Activated CD8-positive, alpha-beta memory T cell treated with anti-CD3 and anti-CD28 coated beads for 1 hour (primary cell): Measurements from ENCODE around the gene ATP6V0A1.
"Not testable (repeated sequence)": the region's sequence is repeated elsewhere in the genome, so short reads cannot be mapped to it uniquely, and the experiment has no call there.

Experiments
- DNase-seq, 2 donors: peaks; one replicate each; pipeline ENCODE4 v3.0.0-alpha.2; 2020; ENCODE audit warnings: low read depth in 1 of 2; ENCODE audit errors: extremely low read depth in 1 of 2

The ATP6V0A1 gene

DNA sequence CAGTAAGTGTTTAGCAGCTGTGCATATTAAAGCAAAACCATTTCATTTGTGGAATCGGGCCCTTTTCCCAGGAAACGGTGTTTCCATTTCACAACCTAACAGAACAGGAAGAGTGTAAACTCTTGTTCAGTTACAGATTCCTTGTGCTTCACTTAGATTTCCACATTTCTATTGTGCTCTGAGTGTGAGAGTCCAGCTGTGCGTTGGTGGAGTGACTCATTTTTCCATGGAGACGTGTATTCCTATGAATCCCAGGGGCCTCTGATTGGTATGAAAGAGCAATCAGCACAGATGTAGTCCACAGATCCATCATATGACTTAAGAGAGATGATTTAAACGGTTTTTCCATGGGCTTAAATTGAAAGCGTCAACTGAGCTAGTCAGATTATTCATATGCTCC, 22.3 kb upstream of the ATP6V0A1 start:
- no peak for DNase-seq

- no peak for DNase-seq
Measured at GRCh38 chr17:42438600-42439567, 19.8 kb upstream of the ATP6V0A1 start.

GRCh38 chr17:42441371-42442195, 17.1 kb upstream of the ATP6V0A1 start:
- no peak for DNase-seq

GRCh38 chr17:42442196-42442565, 16.5 kb upstream of the ATP6V0A1 start:
- DNase-seq: no peak

GRCh38 chr17:42449176-42449575, 9.5 kb upstream of the ATP6V0A1 start:
- DNase-seq: not testable (repeated sequence)

GRCh38 chr17:42449838-42450237, 8.8 kb upstream of the ATP6V0A1 start:
- DNase-seq: not testable (repeated sequence)

DNA sequence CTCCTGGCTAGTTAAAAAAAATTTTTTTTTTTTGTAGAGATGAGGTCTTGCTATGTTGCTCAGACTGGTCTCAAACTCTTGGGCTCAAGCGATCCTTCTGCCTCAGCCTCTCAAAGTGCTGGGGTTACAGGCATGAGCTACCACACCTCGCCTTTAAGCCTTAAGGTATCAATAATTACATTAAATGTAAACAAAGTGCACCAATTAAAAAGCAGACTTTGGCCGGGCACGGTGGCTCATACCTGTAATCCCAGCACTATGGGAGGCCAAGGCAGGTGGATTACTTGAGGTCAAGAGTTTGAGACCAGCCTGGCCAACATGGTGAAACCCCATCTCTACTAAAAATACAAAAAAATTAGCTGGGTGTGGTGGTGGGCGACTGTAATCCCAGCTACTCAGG, 7.4 kb upstream of the ATP6V0A1 start:
- not testable (repeated sequence) for DNase-seq

- DNase-seq: no peak
Measured at GRCh38 chr17:42453439-42453838, 5.2 kb upstream of the ATP6V0A1 start.

DNA sequence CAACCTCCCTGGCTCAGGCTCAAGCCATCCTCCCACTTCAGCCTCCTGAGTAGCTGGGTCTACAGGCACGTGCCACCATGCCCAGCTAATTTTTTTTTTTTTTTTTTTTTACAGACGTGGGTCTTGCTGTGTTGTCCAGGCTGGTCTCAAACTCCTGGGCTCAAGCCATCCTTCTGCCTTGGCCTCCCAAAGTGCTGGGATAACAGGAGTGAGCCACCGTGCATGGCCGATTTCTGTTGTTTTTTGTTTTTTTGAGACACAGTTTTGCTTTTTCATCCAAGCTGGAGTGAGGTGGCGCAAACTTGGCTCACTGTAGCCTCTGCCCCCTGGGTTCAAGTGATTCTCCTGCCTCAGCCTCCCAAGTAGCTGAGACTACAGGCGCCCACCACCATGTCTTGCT, 3.7 kb upstream of the ATP6V0A1 start:
- DNase-seq: not testable (repeated sequence)

DNA sequence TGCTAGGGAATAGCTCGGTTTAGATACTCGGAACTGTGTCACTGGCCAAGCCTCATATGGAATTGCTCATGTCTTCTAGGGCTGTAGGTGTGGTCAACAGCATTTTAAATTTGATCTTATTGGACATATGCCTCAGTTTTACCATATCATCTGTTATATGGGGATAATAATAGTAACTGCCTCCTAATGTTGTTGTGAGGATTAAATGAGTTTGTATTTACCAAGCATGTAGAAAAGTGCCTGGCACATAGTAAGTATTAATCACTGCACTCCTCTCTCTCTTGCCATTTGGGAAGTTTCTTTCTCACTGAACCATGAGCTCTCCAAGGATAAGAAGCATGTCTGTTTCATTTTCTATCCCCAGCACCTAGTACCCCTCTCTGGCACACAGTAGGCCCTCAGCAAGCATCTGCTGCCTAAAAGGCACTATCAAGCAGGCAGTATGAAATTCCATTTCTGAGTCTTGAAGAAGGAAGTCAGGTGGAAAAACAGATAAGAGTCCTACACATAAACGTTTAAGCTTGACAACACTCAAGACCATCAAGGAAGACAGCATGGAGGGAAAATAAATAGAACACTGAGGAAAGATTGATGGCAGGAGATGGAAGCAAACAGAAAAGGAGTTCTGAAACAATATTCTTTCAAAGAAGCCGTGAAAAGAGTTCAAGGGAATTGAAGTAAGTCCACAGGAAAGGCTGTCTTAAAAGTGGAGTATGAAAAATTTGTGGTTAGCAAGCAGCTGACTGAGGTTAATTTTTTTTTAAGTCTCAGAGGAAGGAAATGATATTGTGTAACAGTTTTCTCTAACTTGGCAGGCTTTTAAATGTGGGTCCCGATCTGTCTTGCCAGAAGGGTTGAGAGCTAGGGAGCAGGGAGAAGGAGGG, 2.2 kb upstream of the ATP6V0A1 start:
- DNase-seq: no peak

- DNase-seq: no peak
Measured at GRCh38 chr17:42457107-42457792, 1.4 kb upstream of the ATP6V0A1 start.

GRCh38 chr17:42459256-42459800, 650 bp downstream of the ATP6V0A1 start:
- DNase-seq: no peak

DNA sequence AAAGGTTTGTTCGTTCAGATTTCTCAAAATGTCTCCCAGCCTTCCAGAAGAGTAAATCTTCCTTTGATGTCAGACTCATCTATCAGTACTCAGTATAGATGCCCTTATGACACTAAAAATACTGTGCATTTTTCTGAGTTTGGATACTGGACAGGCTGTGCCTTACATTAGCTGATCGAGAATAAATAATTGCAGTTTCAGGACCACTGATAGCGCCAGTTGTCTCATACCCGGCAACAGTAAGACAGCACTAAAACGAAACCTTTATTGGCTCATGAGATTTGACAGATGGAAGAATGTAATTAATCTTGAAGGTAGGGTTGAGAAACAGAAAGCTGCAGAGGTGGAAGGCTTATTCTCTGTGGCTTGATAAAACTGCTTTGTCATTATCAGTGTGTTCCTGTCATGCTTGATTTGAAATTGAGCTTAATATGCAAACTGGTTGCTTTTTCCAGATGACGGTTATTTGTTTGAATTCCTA, 1.2 kb downstream of the ATP6V0A1 start:
- no peak for DNase-seq

- no peak for DNase-seq
Measured at GRCh38 chr17:42460371-42460770, 1.7 kb downstream of the ATP6V0A1 start.

DNA sequence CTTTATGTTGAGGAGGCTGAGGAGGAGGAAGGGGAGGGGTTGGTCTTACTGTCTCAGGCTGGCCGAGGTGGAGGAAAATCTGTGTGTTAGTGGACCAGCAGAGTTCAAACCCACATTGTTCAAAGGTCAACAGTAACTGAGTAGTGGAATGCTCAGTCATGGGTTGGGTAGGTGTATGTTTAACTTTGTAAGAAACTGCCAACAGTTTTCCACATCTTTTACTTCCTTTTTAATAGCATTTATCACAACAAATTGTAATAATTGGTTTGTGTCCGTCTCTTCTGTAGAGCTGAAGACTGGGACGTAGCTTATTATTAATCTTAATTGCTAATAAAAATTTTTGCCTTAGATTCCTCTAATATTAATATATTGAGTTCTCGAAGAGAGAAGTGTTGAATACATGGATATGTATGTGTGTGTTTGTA, 5.3 kb downstream of the ATP6V0A1 start:
- DNase-seq: no peak

- no peak for DNase-seq
Measured at GRCh38 chr17:42467889-42468288, 9.2 kb downstream of the ATP6V0A1 start.

DNA sequence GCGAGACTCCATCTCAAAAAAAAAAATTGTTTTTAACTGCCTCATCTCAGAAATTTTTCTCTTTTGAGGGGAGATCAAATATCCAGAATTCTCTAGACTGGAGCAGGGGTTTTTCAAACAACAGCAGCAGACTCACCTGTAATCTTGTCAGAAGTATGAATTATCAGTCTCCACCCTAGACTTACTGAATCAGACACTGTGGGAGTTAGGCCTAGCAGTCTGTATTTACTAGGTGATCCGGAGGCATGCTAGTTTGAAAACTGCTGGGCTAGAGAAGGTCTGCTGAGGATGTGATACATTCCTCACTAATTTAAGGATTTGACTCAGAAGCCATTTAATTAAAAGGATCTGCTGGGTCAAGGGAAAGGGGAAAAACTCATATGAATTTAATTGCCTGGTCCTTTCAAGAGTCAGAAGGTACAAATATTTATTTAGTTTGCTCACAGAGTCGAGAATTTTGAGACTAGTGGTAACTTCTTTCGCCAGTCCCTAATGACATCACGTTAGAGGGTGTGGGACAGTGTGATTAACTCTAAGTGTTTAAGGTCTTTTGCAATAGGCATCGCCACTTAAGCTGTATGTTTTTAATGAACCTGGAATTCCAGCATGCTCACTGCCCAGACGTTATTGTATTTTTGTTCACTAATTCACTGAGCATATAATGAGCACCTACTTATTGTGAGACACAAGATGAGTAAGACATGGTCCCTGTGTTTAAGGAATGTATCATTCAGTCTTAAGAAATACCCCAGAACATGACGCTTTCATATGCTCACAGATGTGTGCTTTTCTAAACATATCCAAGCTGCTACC, 14.2 kb downstream of the ATP6V0A1 start:
- DNase-seq: no peak

GRCh38 chr17:42474276-42474675, 15.6 kb downstream of the ATP6V0A1 start:
- DNase-seq: no peak

GRCh38 chr17:42475121-42475520, 16.4 kb downstream of the ATP6V0A1 start:
- DNase-seq: no peak
